A549 treated with ZK216348 at 1 μM for 4 hours (cell line): ENCODE data around the gene SBF1. TPM values are rescaled to one million over a fixed set of nuclear protein-coding genes. Genes with fewer than 3 reads are reported as not detected.

Source experiments
- total RNA-seq: library from RNA; stranded (reverse); fragments of 200-300 nt; extraction: Qiagen RNA extraction; gene quantifications from 5 replicates; pipeline ENCODE4 v1.2.3, GENCODE V29; 2022; ENCODE audit warnings: low read depth

SBF1 gene, protein sequence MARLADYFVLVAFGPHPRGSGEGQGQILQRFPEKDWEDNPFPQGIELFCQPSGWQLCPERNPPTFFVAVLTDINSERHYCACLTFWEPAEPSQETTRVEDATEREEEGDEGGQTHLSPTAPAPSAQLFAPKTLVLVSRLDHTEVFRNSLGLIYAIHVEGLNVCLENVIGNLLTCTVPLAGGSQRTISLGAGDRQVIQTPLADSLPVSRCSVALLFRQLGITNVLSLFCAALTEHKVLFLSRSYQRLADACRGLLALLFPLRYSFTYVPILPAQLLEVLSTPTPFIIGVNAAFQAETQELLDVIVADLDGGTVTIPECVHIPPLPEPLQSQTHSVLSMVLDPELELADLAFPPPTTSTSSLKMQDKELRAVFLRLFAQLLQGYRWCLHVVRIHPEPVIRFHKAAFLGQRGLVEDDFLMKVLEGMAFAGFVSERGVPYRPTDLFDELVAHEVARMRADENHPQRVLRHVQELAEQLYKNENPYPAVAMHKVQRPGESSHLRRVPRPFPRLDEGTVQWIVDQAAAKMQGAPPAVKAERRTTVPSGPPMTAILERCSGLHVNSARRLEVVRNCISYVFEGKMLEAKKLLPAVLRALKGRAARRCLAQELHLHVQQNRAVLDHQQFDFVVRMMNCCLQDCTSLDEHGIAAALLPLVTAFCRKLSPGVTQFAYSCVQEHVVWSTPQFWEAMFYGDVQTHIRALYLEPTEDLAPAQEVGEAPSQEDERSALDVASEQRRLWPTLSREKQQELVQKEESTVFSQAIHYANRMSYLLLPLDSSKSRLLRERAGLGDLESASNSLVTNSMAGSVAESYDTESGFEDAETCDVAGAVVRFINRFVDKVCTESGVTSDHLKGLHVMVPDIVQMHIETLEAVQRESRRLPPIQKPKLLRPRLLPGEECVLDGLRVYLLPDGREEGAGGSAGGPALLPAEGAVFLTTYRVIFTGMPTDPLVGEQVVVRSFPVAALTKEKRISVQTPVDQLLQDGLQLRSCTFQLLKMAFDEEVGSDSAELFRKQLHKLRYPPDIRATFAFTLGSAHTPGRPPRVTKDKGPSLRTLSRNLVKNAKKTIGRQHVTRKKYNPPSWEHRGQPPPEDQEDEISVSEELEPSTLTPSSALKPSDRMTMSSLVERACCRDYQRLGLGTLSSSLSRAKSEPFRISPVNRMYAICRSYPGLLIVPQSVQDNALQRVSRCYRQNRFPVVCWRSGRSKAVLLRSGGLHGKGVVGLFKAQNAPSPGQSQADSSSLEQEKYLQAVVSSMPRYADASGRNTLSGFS (N-terminal part only)
- 9.8 to 29.9 TPM (median 27.6 TPM) in 5 replicates for total RNA-seq

DNA sequence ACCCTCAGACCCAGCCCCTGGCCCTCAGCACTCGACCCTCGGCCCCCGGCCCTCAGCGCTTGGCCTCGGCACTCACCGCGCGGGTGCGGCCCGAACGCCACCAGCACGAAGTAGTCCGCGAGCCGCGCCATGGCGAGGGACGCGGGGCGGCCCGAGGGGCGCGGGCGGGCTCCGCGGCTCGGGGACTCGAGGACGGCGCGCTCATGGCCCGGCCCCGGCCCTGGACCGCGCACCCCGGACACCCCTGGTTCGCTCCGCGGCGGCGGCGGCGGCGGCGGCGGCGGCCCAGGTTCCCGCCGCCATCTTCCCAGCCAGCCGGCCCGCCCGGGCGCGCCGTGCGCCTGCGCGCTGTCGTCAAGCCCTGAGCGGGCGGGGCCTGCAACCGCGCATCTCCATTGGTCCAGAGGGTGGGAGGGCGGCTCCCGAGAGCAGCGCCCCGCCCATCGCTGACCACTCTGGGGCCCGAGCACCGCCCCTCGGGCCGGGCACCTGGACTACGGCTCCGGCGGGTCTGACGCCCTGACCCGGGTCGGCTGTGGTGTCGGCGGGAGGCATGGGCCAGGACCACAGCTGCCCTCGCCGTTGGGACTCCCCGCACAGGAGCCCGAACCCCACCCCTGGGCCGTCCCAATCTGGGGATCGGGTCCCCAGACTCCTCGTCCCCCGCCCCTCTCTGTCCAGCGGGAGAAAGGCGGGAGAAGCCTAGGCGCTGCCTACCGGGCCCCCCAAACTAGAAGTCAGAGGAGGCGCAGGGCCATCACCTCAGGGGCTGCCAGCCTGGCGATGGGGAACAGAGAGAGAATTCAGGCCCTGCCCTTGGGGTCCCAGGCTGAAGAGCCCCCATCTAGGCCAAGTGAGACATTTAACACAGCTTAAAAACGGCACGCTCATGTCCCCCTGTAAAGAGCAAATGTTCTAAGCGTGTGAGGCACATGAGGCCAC, at the start of gene SBF1:
TSS of gene SBF1 (minus strand) at position 326 of the 942 bp plus-strand sequence. CDS start at position 131, 195 bp downstream.

DNA sequence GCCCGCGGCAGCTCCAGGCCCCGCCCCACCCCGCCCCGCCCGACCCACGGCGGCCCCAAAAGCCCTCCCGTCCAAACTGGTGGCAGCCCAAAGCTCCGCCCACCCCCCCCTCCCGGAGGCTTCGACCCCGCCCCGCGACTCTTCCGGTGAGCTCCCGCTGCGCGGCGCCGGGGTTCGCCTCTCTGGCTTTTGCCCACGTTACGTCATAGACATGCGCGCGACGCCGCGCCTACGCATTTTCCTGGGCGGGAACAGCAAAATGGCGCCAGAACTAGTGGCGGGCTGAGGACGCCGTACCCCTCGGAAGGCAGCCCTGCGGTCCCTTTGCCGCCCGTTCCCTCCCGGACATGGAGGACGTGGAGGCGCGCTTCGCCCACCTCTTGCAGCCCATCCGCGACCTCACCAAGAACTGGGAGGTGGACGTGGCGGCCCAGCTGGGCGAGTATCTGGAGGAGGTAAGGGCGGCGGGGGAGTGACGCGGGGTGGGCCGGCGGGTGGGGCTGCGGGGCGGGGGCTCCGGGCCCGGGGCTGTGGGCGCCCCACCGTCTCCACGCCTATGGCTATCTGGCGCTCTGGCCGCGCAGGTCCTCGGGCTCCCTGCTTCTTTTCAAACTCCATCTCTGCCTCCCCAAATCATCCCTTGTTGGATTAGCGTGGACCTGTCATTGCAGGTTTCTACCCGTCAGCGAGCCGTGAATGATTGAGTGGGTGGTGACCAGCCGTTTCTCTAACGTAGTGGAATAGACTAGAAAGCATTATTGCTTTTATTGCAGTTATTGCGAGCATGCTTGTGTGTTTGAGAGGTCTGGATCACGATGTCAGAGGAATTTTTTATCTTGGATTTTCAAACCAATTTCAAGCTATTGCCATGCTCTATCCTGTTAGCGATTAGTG, 33.4 kb upstream of the SBF1 start, which contains the start of gene NCAPH2:
TSS of gene NCAPH2 (plus strand) at position 234 of the 894 bp plus-strand sequence. CDS start at position 348, 114 bp downstream.

DNA sequence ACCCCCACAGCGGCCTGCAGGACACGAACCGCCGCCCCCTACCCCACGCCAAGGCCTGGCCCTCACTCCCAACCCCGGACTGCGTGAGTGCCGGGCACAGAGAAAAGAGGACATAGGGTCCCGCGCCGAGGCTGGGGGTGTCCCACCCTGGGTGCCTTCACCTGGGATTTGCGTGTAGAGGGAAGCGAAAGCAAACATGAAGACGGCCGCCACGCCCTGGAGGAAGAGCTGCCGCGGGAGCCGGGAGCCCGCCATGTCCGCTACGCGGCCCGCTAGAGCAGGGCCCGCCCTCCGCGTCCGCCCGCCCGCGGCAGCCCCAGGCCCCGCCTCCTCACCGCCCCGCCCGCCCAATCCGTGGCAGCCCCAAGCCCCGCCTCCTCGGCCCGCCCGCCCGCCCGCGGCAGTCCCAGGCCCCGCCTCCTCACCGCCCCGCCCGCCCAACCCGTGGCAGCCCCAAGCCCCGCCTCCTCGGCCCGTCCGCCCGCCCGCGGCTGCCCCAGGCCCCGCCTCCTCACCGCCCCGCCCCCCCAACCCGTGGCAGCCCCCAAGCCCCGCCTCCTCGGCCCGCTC, 32.7 kb upstream of the SBF1 start, which contains the start of gene LMF2:
TSS of gene LMF2 (minus strand) at position 282 of the 570 bp plus-strand sequence. CDS start at position 255, 27 bp downstream.

DNA sequence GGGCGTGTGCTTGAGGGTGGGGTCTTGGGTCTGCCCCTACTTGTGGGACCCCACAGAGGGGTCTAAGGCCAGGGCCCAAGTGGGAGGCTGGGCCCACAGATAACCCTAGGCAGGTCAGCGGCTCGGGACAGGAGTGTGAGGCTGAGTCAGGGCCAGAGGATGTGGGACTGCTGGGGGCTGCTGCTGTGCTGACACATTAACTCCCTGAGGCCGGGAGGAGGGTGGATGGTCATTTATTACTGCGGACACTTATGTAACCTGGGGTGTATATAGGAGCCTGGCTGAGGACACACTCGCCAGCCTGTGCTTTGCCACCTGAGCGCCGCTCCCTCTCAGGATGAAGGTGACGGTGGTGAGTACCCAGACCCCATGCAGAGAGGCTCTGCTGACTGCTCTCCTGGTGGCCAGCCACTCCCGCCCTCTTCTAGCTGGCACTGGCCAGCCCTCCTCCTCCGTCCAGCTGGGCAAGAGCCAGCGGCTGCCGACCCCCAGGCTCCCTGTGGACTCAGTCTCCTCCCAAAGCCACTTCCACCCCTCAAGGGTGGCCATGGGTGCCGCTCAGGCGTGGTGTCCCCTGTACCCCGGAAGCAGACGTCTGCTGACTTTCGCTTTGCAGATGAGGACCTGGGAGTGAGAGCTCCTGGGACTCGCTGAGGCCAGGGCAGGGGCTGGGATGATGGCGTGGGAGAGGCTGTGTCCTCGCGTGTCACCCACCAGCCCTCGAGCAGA, 11.9 kb upstream of the SBF1 start, which contains the start of gene MIOX:
TSS of gene MIOX (plus strand) at position 299 of the 729 bp plus-strand sequence. CDS start at position 338, 39 bp downstream.

DNA sequence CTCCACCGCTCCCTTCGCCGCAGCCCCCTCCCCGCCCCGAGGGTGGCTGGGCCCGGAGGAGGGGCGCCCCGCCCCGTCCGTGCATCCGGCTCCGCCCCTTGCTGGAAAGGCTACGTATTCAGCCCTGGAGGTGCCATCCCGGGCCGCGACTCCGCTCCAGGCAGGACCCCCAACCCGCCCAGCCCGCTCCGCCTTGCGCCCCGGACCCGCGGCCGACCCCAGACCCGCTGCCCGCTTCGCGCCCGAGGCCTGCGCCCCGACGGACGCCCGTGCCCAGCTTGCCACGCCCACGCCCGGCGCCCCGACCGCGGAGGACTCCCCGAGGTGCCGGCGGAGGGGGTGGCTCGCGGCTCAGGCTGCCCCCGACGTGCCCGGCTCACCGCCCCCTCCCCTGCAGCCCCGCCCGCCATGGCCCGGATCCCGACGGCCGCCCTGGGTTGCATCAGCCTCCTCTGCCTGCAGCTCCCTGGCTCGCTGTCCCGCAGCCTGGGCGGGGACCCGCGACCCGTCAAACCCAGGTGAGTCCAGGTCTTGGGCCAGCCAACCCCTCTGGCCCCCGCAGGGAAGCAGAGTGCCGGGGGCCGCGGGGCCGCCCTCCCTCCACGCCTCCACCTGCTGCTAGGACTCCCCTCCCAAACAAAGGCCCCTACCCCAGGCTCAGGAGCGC, 6.7 kb upstream of the SBF1 start, which contains the start of gene ADM2:
TSS of gene ADM2 (plus strand) at position 104 of the 667 bp plus-strand sequence. CDS start at position 409, 305 bp downstream.

Other genes with a start within 250 kb of the SBF1 start
- gene TUBGCP6, start 230.0 kb downstream of the SBF1 start, total RNA-seq, result 4.5 to 13.6 TPM (median 11.5 TPM) in 5 replicates
- 5.7 to 14.6 TPM (median 10.7 TPM) in 5 replicates for gene HDAC10, start 223.8 kb downstream of the SBF1 start, total RNA-seq
- 17.0 to 30.2 TPM (median 24.5 TPM) in 5 replicates for gene MAPK12, start 213.4 kb downstream of the SBF1 start, total RNA-seq
- 3.8 to 7.8 TPM (median 6.5 TPM) in 5 replicates for gene MAPK11, start 204.7 kb downstream of the SBF1 start, total RNA-seq
- 62.3 to 128 TPM (median 115 TPM) in 5 replicates for gene PLXNB2, start 167.4 kb downstream of the SBF1 start, total RNA-seq
- 1.6 to 4.3 TPM (median 3.6 TPM) in 5 replicates for gene DENND6B, start 148.0 kb downstream of the SBF1 start, total RNA-seq
- gene PPP6R2, start 131.7 kb downstream of the SBF1 start, total RNA-seq, result 8.2 to 15.9 TPM (median 12.4 TPM) in 5 replicates
- 0.27 to 0.84 TPM (median 0.69 TPM) in 5 replicates for gene ADM2, start 6.5 kb upstream of the SBF1 start, total RNA-seq
- not detected in 5 replicates for gene MIOX, start 11.8 kb upstream of the SBF1 start, total RNA-seq
- gene LMF2, start 32.7 kb upstream of the SBF1 start, total RNA-seq, result 21.8 to 55.9 TPM (median 46.5 TPM) in 5 replicates
- 28.3 to 43.0 TPM (median 36.3 TPM) in 5 replicates for gene NCAPH2, start 33.2 kb upstream of the SBF1 start, total RNA-seq
- 1.1 to 7.5 TPM (median 6.2 TPM) in 5 replicates for gene SCO2, start 50.6 kb upstream of the SBF1 start, total RNA-seq
- 7.8 to 20.8 TPM (median 19.9 TPM) in 5 replicates for gene TYMP, start 55.0 kb upstream of the SBF1 start, total RNA-seq
- gene KLHDC7B, start 70.9 kb upstream of the SBF1 start, total RNA-seq, result 0.02 to 0.05 TPM in 2 of 5 replicates, not detected in the others
- not detected in 5 replicates for gene SYCE3, start 87.9 kb upstream of the SBF1 start, total RNA-seq
- 7.2 to 18.9 TPM (median 15.5 TPM) in 5 replicates for gene CPT1B, start 103.4 kb upstream of the SBF1 start, total RNA-seq
- 12.4 to 29.8 TPM (median 19.5 TPM) in 5 replicates for gene CHKB, start 107.8 kb upstream of the SBF1 start, total RNA-seq
- 1.9 to 4.8 TPM (median 4.1 TPM) in 5 replicates for gene MAPK8IP2, start 125.8 kb upstream of the SBF1 start, total RNA-seq
- 10.9 to 26.5 TPM (median 21.1 TPM) in 5 replicates for gene ARSA, start 153.1 kb upstream of the SBF1 start, total RNA-seq
- 1.9 to 6.0 TPM (median 5.2 TPM) in 5 replicates for gene SHANK3, start 197.8 kb upstream of the SBF1 start, total RNA-seq